SK-N-SH (cell line): Measurements from ENCODE around the gene TIAM1. TPM values are rescaled to one million over a fixed set of nuclear protein-coding genes. Genes with fewer than 3 reads are reported as not detected.

Experiments used
- CTCF ChIA-PET: fragments of 300-600, 350-600 bp; formaldehyde crosslinking; extraction: SDS; loops from one replicate; lab custom pipeline; 2021; lab: Yijun Ruan, JAX
- POLR2A ChIA-PET: fragments of 350-600 bp; sonication (Branson Sonifier 250); formaldehyde crosslinking; extraction: SDS; loops from one replicate; lab custom pipeline; 2020; ENCODE audit warnings: antibody characterized with exemption, inconsistent platforms; lab: Yijun Ruan, JAX
- DNase-seq: peaks from one replicate; pipeline ENCODE4 v3.0.0; 2012
- H2AFZ ChIP-seq: fragments of 200-600 bp; sonication (generic); 2 replicates; pipeline ENCODE4 v1.8.1; 2016; ENCODE audit warnings: antibody characterized with exemption, mild to moderate bottlenecking, low read depth
- H3F3A ChIP-seq: fragments of 200-600 bp; sonication (generic); replicated peaks from 2 replicates; pipeline ENCODE3; 2016; ENCODE audit warnings: antibody characterized with exemption, mild to moderate bottlenecking; ENCODE audit not compliant: insufficient read depth
- H3K27ac ChIP-seq, 2 experiments: fragments of 200-500 bp in 1 of 2; fragments of 200-600 bp in 1 of 2; sonication (Bioruptor generic) in 1 of 2; sonication (generic), shearing (Covaris generic) in 1 of 2; 2 replicates each; pipeline versions ENCODE4 v1.5.1 to v1.6.1; 2014 to 2016; ENCODE audit warnings: low read depth in 2 of 2, inconsistent platforms in 1 of 2, low read length in 1 of 2, mild to moderate bottlenecking in 1 of 2, mixed read lengths in 1 of 2
- H3K27me3 ChIP-seq: fragments of 200-600 bp; sonication (generic), shearing (Covaris generic); 2 replicates; pipeline ENCODE4 v1.6.1; 2016; ENCODE audit warnings: mixed run types; ENCODE audit not compliant: insufficient read depth
- H3K36me3 ChIP-seq, 2 experiments: fragments of 200-500 bp in 1 of 2; fragments of 200-600 bp in 1 of 2; sonication (Bioruptor generic) in 1 of 2; sonication (generic) in 1 of 2; replicated peaks in 1 of 2; 2 replicates each; pipeline versions ENCODE3 to v1.5.1; 2014 to 2016; ENCODE audit warnings: low read length in 1 of 2, mild to moderate bottlenecking in 1 of 2; ENCODE audit not compliant: insufficient read depth in 2 of 2, control insufficient read depth in 1 of 2
- H3K4me1 ChIP-seq, 2 experiments: fragments of 200-500 bp in 1 of 2; fragments of 200-600 bp in 1 of 2; sonication (Bioruptor generic) in 1 of 2; sonication (generic), shearing (Covaris generic) in 1 of 2; 2 replicates each; pipeline versions ENCODE4 v1.5.1 to v1.6.1; 2014 to 2016; ENCODE audit warnings: low read depth in 1 of 2, low read length in 1 of 2, mixed run types in 1 of 2; ENCODE audit not compliant: insufficient read depth in 2 of 2, control insufficient read depth in 1 of 2
- H3K4me2 ChIP-seq: fragments of 200-600 bp; sonication (generic), shearing (Covaris generic); 2 replicates; pipeline ENCODE4 v1.6.1; 2017; ENCODE audit warnings: mixed run types
- H3K4me3 ChIP-seq, 2 experiments: fragments of 200-500 bp in 1 of 2; fragments of 200-600 bp in 1 of 2; sonication (Bioruptor generic) in 1 of 2; sonication (generic), shearing (Covaris generic) in 1 of 2; 2 replicates each; pipeline versions ENCODE4 v1.5.1 to v1.8.1; 2014 to 2016; ENCODE audit warnings: low read depth in 2 of 2, inconsistent platforms in 1 of 2, low read length in 1 of 2, mild to moderate bottlenecking in 1 of 2, mixed read lengths in 1 of 2, moderate library complexity in 1 of 2
- H3K79me2 ChIP-seq: fragments of 200-600 bp; sonication (generic); 2 replicates; pipeline ENCODE4 v1.8.1; 2017; ENCODE audit warnings: mild to moderate bottlenecking; ENCODE audit not compliant: insufficient read depth
- H3K9ac ChIP-seq: fragments of 200-600 bp; sonication (generic); 2 replicates; pipeline ENCODE4 v1.6.1; 2017; ENCODE audit warnings: mixed run types
- H3K9me2 ChIP-seq: fragments of 200-600 bp; sonication (generic); 2 replicates; pipeline ENCODE4 v1.6.1; 2017; ENCODE audit warnings: mixed run types
- H3K9me3 ChIP-seq: fragments of 200-600 bp; sonication (generic); 2 replicates; pipeline ENCODE4 v1.6.1; 2017; ENCODE audit warnings: mixed run types, mild to moderate bottlenecking, moderate library complexity
- H4K20me1 ChIP-seq: fragments of 200-600 bp; sonication (generic); 2 replicates; pipeline ENCODE4 v1.6.1; 2017; ENCODE audit warnings: mild to moderate bottlenecking, mixed run types; ENCODE audit not compliant: insufficient read depth
- EZH2phosphoT487 ChIP-seq: fragments of 200-600 bp; sonication (generic); IDR thresholded peaks from 2 replicates; pipeline ENCODE4 v1.6.1; 2017; ENCODE audit warnings: low read depth, mixed run types, mild to moderate bottlenecking, antibody characterized with exemption, moderate library complexity, borderline replicate concordance
- FOXJ3 ChIP-seq: sonication (generic); formaldehyde crosslinking; IDR thresholded peaks from 2 replicates; pipeline ENCODE4 v1.5.1; 2020; ENCODE audit warnings: mild to moderate bottlenecking, missing genetic modification reagents
- FOXM1 ChIP-seq: IDR thresholded peaks from 2 replicates; pipeline ENCODE4 v1.4.0; 2012; ENCODE audit warnings: low read depth, mild to moderate bottlenecking
- GABPA ChIP-seq: IDR thresholded peaks from 2 replicates; pipeline ENCODE4 v1.4.0; 2012; ENCODE audit warnings: low read depth, mild to moderate bottlenecking
- JUND ChIP-seq: IDR thresholded peaks from 2 replicates; pipeline ENCODE4 v1.4.0; 2012
- MEF2A ChIP-seq: IDR thresholded peaks from 2 replicates; pipeline ENCODE4 v1.4.0; 2012; ENCODE audit warnings: low read depth, borderline replicate concordance
- MXI1 ChIP-seq: IDR thresholded peaks from 2 replicates; pipeline ENCODE4 v1.6.1; 2012; ENCODE audit warnings: mild to moderate bottlenecking, low read depth, low read length, improper control_type of control experiment
- RAD21 ChIP-seq: IDR thresholded peaks from 2 replicates; pipeline ENCODE4 v1.6.1; 2012; ENCODE audit warnings: mild to moderate bottlenecking, low read length
- RCOR1 ChIP-seq: fragments of 150-350 bp; IDR thresholded peaks from 2 replicates; pipeline ENCODE4 v1.6.1; 2017; ENCODE audit warnings: antibody characterized with exemption, low read length
- RFX5 ChIP-seq: IDR thresholded peaks from 2 replicates; pipeline ENCODE4 v1.6.1; 2012; ENCODE audit warnings: mild to moderate bottlenecking, improper control_type of control experiment, low read length
- SIN3A ChIP-seq: IDR thresholded peaks from 2 replicates; pipeline ENCODE4 v1.6.1; 2012; ENCODE audit warnings: low read depth, mild to moderate bottlenecking, low read length, moderate library complexity, borderline replicate concordance
- SMC3 ChIP-seq: IDR thresholded peaks from 2 replicates; pipeline ENCODE4 v1.6.1; 2012; ENCODE audit warnings: low read depth, low read length, improper control_type of control experiment
- TAF1 ChIP-seq: IDR thresholded peaks from 2 replicates; pipeline ENCODE4 v1.6.1; 2012; ENCODE audit warnings: low read depth, mild to moderate bottlenecking, low read length, moderate library complexity, borderline replicate concordance
- TEAD4 ChIP-seq: IDR thresholded peaks from 2 replicates; pipeline ENCODE4 v1.4.0; 2012; ENCODE audit warnings: mild to moderate bottlenecking, borderline replicate concordance; ENCODE audit not compliant: insufficient read depth
- WGBS: methylation state at CpG from one replicate; pipeline ENCODE4 v1.1.6; 2017; ENCODE audit warnings: low lambda C conversion rate; 5-methylcytosine and 5-hydroxymethylcytosine counted together
- polyA plus RNA-seq, 3 experiments: library from polyadenylated mRNA; depleted of rRNA; stranded (reverse); fragments of >200 nt; gene quantifications; 2 replicates each; pipeline ENCODE4 v1.2.3, GENCODE V29; 2012
- TF ChIP-seq, protein P1 (sequence below): IDR thresholded peaks from 2 replicates; pipeline ENCODE4 v1.4.0; 2012; ENCODE audit warnings: low read depth
- TF ChIP-seq, protein P2 (sequence below): IDR thresholded peaks from 2 replicates; pipeline ENCODE4 v1.4.0; 2012; ENCODE audit warnings: low read depth, borderline replicate concordance
- TF ChIP-seq, protein P3 (sequence below): IDR thresholded peaks from 2 replicates; pipeline ENCODE4 v1.6.1; 2012; ENCODE audit warnings: mild to moderate bottlenecking, low read depth, low read length, moderate library complexity
- TF ChIP-seq, protein P4 (sequence below): fragments of 200-600 bp; sonication (generic); IDR thresholded peaks from 2 replicates; pipeline ENCODE4 v1.6.1; 2017; ENCODE audit warnings: antibody characterized with exemption, mild to moderate bottlenecking, moderate library complexity
- TF ChIP-seq, protein P5 (sequence below): fragments of 150-350 bp; IDR thresholded peaks from 2 replicates; pipeline ENCODE4 v1.6.1; 2017; ENCODE audit warnings: antibody characterized with exemption, low read length, low read depth, borderline replicate concordance

Gene TIAM1
- polyA plus RNA-seq, 1 of the 3 experiments (the other 2 are of a cell fraction), result 1.7 TPM

DNA sequence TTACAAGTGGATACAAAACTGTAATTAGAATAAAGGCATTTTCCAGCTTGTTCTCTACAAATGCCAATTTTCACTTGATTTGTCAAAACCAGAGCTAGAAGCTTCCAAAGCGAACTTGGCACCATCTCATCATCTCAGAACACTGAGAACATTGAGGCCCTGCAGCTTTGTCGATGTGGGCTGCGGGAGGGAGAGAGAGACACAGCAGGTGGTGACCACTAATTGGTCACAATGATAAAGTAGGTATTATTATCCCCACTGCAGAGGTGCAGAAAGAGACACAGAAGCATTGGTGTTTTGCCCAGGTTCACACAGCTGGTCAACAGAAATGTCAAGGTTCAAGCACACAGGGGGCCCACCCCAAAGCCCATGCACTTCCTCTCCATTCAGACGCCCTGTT lies 233.6 kb downstream of the TIAM1 start:
- no peaks in the 10 kb centered on the region for H3K27me3 ChIP-seq
- no peak overlapping the region for H2AFZ ChIP-seq
- H3K4me2 ChIP-seq, result no peak overlapping the region
- no peak overlapping the region for H3K4me3 ChIP-seq
- H3K27ac ChIP-seq, result no peak overlapping the region
- no peak for DNase-seq
- POLR2A ChIA-PET, result interaction anchor here (1.4 kb wide), 1 partner anchor 64 kb away, joined by 5 read pairs; no protein-coding TSS in a partner anchor
- CTCF ChIA-PET, result interaction anchor here (0.8 to 6.2 kb wide), 11 partner anchors 12 to 493 kb away, joined by 3 to 114 read pairs (median 10); no protein-coding TSS in a partner anchor
- H3F3A ChIP-seq, result no peaks in the 10 kb centered on the region
- H3K9ac ChIP-seq, result no peak overlapping the region
- no peaks in the 10 kb centered on the region for H4K20me1 ChIP-seq
- no peaks in the 10 kb centered on the region for H3K79me2 ChIP-seq
- no peaks in the 10 kb centered on the region for H3K9me2 ChIP-seq
- TF ChIP-seq RAD21 (no peak), RCOR1 (no peak), FOXM1 (no peak), RFX5 (no peak), SIN3A (no peak)
- TF ChIP-seq, protein P1, sequence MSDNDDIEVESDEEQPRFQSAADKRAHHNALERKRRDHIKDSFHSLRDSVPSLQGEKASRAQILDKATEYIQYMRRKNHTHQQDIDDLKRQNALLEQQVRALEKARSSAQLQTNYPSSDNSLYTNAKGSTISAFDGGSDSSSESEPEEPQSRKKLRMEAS, result no peak
- TF ChIP-seq, protein P2, sequence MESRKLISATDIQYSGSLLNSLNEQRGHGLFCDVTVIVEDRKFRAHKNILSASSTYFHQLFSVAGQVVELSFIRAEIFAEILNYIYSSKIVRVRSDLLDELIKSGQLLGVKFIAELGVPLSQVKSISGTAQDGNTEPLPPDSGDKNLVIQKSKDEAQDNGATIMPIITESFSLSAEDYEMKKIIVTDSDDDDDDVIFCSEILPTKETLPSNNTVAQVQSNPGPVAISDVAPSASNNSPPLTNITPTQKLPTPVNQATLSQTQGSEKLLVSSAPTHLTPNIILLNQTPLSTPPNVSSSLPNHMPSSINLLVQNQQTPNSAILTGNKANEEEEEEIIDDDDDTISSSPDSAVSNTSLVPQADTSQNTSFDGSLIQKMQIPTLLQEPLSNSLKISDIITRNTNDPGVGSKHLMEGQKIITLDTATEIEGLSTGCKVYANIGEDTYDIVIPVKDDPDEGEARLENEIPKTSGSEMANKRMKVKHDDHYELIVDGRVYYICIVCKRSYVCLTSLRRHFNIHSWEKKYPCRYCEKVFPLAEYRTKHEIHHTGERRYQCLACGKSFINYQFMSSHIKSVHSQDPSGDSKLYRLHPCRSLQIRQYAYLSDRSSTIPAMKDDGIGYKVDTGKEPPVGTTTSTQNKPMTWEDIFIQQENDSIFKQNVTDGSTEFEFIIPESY, result no peak
- 62% methylated on average over 4 of the region's 4 CpGs for WGBS
- H3K36me3 ChIP-seq, result no peaks in the 10 kb centered on the region
- peaks cover 0 to 2% of the 10 kb centered on the region in 2 experiments; a peak in 1 of 4 replicates for H3K4me1 ChIP-seq
- no peaks in the 10 kb centered on the region for H3K9me3 ChIP-seq

DNA sequence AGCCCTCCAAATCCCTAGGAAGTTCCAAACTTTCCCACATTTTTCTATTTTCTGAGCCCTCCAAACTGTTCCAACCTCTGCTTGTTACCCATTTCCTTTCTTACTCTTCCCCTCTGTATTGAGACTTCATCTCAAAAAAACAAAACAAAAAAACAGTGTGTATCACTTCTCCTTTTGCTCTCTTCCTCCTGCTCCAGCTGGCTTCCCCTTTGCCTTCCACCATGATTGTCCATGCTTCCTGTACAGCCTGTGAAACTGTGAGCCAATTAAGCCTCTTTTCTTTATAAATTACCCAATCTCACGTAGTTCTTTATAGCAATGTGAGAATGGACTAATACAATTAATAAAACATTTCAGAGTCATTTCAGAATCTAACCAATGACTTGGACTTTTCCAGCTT lies 236.2 kb downstream of the TIAM1 start:
- no peak for DNase-seq
- H3K79me2 ChIP-seq, result no peaks in the 10 kb centered on the region
- no peaks in the 10 kb centered on the region for H3K9me3 ChIP-seq
- no peak overlapping the region for H3K4me2 ChIP-seq
- no peaks in the 10 kb centered on the region for H3K27me3 ChIP-seq
- no peaks in the 10 kb centered on the region for H4K20me1 ChIP-seq
- no peaks in the 10 kb centered on the region for H3K36me3 ChIP-seq
- H2AFZ ChIP-seq, result no peak overlapping the region
- H3K27ac ChIP-seq, result no peak overlapping the region
- ChIA-PET CTCF (interaction anchor here (0.8 to 6.2 kb wide), 16 partner anchors 9 to 473 kb away, joined by 3 to 114 read pairs (median 6); no protein-coding TSS in a partner anchor), POLR2A (no interaction called here)
- H3K9me2 ChIP-seq, result no peaks in the 10 kb centered on the region
- no peak overlapping the region for H3K9ac ChIP-seq
- 24% methylated on average over 1 of the region's 1 CpG for WGBS
- H3F3A ChIP-seq, result no peaks in the 10 kb centered on the region
- peaks cover 0 to 2% of the 10 kb centered on the region in 2 experiments; a peak in 1 of 4 replicates for H3K4me1 ChIP-seq
- no peak overlapping the region for H3K4me3 ChIP-seq
- no peak for TF ChIP-seq EZH2phosphoT487
- TF ChIP-seq SMC3, result no peak
- no peak for TF ChIP-seq GABPA
- TF ChIP-seq TEAD4, result no peak
- TF ChIP-seq, protein P3, sequence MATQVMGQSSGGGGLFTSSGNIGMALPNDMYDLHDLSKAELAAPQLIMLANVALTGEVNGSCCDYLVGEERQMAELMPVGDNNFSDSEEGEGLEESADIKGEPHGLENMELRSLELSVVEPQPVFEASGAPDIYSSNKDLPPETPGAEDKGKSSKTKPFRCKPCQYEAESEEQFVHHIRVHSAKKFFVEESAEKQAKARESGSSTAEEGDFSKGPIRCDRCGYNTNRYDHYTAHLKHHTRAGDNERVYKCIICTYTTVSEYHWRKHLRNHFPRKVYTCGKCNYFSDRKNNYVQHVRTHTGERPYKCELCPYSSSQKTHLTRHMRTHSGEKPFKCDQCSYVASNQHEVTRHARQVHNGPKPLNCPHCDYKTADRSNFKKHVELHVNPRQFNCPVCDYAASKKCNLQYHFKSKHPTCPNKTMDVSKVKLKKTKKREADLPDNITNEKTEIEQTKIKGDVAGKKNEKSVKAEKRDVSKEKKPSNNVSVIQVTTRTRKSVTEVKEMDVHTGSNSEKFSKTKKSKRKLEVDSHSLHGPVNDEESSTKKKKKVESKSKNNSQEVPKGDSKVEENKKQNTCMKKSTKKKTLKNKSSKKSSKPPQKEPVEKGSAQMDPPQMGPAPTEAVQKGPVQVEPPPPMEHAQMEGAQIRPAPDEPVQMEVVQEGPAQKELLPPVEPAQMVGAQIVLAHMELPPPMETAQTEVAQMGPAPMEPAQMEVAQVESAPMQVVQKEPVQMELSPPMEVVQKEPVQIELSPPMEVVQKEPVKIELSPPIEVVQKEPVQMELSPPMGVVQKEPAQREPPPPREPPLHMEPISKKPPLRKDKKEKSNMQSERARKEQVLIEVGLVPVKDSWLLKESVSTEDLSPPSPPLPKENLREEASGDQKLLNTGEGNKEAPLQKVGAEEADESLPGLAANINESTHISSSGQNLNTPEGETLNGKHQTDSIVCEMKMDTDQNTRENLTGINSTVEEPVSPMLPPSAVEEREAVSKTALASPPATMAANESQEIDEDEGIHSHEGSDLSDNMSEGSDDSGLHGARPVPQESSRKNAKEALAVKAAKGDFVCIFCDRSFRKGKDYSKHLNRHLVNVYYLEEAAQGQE, result no peak
- TF ChIP-seq FOXJ3 (CRISPR knock-in tag), result no peak
- no peak for TF ChIP-seq MEF2A
- no peak for TF ChIP-seq MXI1
- TF ChIP-seq JUND, result no peak
- no peak for TF ChIP-seq SIN3A
- no peak for TF ChIP-seq RCOR1
- TF ChIP-seq, protein P4, sequence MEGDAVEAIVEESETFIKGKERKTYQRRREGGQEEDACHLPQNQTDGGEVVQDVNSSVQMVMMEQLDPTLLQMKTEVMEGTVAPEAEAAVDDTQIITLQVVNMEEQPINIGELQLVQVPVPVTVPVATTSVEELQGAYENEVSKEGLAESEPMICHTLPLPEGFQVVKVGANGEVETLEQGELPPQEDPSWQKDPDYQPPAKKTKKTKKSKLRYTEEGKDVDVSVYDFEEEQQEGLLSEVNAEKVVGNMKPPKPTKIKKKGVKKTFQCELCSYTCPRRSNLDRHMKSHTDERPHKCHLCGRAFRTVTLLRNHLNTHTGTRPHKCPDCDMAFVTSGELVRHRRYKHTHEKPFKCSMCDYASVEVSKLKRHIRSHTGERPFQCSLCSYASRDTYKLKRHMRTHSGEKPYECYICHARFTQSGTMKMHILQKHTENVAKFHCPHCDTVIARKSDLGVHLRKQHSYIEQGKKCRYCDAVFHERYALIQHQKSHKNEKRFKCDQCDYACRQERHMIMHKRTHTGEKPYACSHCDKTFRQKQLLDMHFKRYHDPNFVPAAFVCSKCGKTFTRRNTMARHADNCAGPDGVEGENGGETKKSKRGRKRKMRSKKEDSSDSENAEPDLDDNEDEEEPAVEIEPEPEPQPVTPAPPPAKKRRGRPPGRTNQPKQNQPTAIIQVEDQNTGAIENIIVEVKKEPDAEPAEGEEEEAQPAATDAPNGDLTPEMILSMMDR, result no peak
- TF ChIP-seq RFX5, result no peak
- TF ChIP-seq, protein P5, sequence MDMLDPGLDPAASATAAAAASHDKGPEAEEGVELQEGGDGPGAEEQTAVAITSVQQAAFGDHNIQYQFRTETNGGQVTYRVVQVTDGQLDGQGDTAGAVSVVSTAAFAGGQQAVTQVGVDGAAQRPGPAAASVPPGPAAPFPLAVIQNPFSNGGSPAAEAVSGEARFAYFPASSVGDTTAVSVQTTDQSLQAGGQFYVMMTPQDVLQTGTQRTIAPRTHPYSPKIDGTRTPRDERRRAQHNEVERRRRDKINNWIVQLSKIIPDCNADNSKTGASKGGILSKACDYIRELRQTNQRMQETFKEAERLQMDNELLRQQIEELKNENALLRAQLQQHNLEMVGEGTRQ, result no peak
- TF ChIP-seq TAF1, result no peak
